GM12892 (cell line): ENCODE measurements around the gene ASTN2.
"Not testable (repeated sequence)": the region's sequence is repeated elsewhere in the genome, so short reads cannot be mapped to it uniquely, and the experiment has no call there.

Experiments
- DNase-seq: peaks from one replicate; pipeline ENCODE4 v3.0.0; 2011; ENCODE audit not compliant: insufficient read length
- FAIRE-seq: peaks from 2 replicates; lab custom pipeline; 2011; peaks lifted over from hg19 to GRCh38; lab: Jason Lieb, UNC
- POLR2A ChIP-seq: IDR thresholded peaks from 2 replicates; pipeline ENCODE4 v1.6.1; 2011; ENCODE audit warnings: low read depth, low read length, control low read depth
- POLR2AphosphoS5 ChIP-seq: IDR thresholded peaks from 2 replicates; pipeline ENCODE4 v1.6.1; 2011; ENCODE audit warnings: low read depth, low read length, control low read depth
- TAF1 ChIP-seq: IDR thresholded peaks from 2 replicates; pipeline ENCODE4 v1.6.1; 2011; ENCODE audit warnings: low read depth, mild to moderate bottlenecking, control low read depth, low read length, borderline replicate concordance

ASTN2 gene

GRCh38 chr9:116693233-116693731, 721.6 kb downstream of the ASTN2 start:
- DNase-seq (no peak), FAIRE-seq (no peak)
- TF ChIP-seq TAF1 (no peak), POLR2A (no peak), POLR2AphosphoS5 (no peak)

DNA sequence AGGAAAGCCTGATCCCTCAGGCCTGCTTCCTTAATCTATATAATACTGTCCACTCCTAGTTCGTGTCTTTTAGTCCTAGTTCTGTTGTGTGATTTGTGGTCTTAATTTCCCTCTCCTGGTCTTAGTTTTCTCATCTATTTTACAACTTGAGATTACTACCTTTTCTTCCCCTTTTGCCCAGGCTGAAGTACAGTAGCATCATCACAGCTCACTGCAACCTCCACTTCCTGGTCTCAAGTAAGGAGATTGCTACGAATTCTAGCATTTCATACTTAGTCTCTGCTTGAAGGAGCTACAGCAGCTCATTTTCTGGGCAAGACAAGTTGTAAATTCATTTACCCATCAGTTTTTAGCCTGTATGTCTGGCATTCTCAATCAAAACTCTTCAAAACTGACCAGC, 722.2 kb downstream of the ASTN2 start:
- no peak for FAIRE-seq
- DNase-seq: no peak
- TF ChIP-seq TAF1 (no peak), POLR2A (no peak), POLR2AphosphoS5 (no peak)

- FAIRE-seq (no peak), DNase-seq (no peak)
- no peak for TF ChIP-seq POLR2AphosphoS5
- TF ChIP-seq TAF1: no peak
These were observed 723.2 kb downstream of the ASTN2 start for GRCh38 chr9:116691607-116692006.

DNA sequence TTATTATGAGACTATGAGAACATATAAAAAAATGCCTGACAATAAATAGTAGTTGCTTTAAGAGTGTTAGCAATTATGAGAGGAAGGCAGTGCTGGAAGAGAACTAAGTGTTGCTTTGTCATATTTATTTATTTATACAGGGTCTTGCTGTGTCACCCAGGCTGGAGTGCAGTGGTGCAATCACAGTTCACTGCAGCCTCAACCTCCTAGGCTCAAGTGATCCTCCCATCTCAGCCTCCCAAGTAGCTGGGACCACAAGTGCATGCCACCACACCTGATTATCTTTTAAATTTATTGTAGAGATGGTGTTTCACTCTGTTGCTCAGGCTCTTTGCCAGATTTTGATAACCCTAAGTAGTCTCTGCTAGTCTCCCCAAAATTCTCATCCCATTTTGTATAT, 724.1 kb downstream of the ASTN2 start:
- DNase-seq, FAIRE-seq: not testable (repeated sequence)

- TF ChIP-seq TAF1 (no peak), POLR2A (no peak), POLR2AphosphoS5 (no peak)
- FAIRE-seq (no peak), DNase-seq (no peak)
These were observed 725.3 kb downstream of the ASTN2 start for GRCh38 chr9:116689486-116690032.

GRCh38 chr9:116688806-116689485, 725.9 kb downstream of the ASTN2 start:
- no peak for FAIRE-seq
- TF ChIP-seq POLR2AphosphoS5: no peak
- TF ChIP-seq POLR2A: no peak
- no peak for TF ChIP-seq TAF1

GRCh38 chr9:116687754-116688135, 727.1 kb downstream of the ASTN2 start:
- TF ChIP-seq POLR2AphosphoS5: no peak
- no peak for TF ChIP-seq POLR2A
- TF ChIP-seq TAF1: no peak
- DNase-seq (no peak), FAIRE-seq (no peak)

More at GRCh38 chr9:116688806-116689485, 725.9 kb downstream of the ASTN2 start:
- DNase-seq: no peak

DNA sequence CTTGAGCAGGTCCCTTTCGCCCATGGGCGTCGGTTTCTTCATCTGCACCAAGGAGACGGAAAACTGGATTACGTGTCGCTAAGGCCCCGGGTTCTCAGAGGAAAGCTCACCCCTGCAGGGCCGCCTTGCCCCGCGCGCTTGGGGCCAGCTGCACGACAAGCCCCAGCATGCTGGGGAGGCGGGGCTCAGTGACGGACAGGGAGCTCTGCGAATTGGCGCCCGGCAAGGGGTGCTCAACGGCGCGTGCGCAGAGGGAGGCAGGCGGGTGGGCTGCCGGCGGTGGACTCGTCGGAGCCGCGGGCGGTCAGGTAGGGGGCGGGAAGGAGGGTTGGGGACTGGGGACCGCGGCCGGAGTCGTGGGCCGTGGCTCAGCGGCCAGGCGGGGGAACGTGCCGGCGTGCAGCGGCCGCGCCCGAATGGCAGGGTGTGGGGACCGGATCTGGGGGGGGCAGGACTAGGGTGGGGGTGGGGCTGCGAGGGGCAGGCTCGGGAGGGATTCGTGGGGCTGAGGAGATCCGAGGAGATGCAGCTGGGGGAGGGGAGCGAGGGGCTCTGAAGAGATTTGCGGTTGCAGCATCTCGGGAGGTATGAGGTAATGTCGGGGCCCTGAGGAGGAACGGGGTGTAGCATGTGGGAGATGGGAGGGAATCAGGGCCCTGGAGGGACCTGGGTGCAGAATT, 727.6 kb downstream of the ASTN2 start, which contains the start of gene TRIM32:
TSS of gene TRIM32 (plus strand) at position 232 of the 680 bp plus-strand sequence. CDS start 10,438 bp downstream, outside the sequence.
- FAIRE-seq: peak; percentile 95
- TF ChIP-seq POLR2A: peak; percentile 81
- peak; percentile 44; the same call in 1 of the 2 replicates for TF ChIP-seq POLR2AphosphoS5
- peak; percentile 54 for TF ChIP-seq TAF1
- DNase-seq: peak; percentile 88

DNA sequence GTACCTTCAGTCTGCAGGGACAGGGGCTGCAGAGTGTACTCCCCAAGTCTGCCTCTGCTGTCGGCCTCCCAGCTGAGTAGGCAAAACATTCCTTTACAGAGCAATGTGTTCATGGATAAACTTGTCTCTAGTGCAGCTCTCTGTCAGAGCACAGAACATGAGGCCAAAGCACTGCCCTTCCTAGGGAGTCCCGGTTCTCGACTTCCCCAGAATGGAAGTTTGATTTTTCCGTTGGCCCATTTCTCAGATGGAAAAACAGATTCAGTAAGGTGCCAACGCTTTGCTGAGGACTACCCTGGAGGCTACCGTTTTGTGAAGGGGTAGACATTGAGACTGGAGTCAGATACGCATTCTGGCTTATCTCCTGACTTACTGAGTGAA, 728.2 kb downstream of the ASTN2 start:
- no peak for TF ChIP-seq POLR2AphosphoS5
- no peak for TF ChIP-seq TAF1
- TF ChIP-seq POLR2A: no peak
- no peak for FAIRE-seq
- DNase-seq: no peak

- TF ChIP-seq POLR2AphosphoS5 (no peak), POLR2A (no peak), TAF1 (no peak)
- DNase-seq (no peak), FAIRE-seq (peak; percentile 24)
These were observed 728.7 kb downstream of the ASTN2 start for GRCh38 chr9:116686135-116686534.

DNA sequence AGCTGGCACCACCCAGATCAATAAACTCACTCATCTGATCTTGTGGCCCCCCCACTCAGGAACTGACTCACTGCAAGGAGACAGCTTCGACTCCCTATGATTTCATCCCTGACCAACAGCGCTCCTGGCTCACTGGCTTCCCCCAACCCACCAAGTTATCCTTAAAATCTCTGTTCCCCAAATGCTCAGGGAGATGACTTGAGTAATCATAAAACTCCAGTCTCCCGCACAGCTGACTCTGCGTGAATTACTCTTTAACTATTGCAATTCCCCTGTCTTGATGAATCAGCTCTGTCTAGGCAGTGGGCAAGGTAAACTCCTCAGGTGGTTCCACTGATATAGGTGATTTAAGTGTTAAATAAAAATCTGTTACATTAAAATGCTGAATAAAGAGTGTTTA, 729.7 kb downstream of the ASTN2 start:
- no peak for FAIRE-seq
- no peak for DNase-seq
- TF ChIP-seq POLR2AphosphoS5 (no peak), POLR2A (no peak), TAF1 (no peak)

DNA sequence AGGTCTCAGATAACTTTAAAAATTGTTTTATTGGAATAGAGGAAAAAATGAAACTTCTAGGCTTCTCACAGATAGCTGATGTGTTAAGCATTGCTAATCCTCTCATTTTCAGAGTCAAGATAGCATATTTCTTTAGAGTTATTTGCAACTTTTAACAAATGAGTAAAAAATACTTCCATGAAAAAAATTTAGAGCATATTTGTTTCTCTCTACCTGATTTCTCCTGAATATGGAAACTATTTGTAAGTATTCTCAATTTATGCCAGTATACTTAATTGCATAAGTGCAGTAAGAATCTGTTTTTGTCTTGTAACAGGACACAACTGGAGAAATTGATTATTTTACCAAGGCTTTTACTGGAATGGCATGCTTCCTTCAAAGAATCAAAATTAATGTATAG, 731.3 kb downstream of the ASTN2 start:
- FAIRE-seq (no peak), DNase-seq (no peak)
- TF ChIP-seq POLR2AphosphoS5: no peak
